GM12865 (cell line): ENCODE data around the gene CD300LB.

ENCODE experiments used
- DNase-seq: peaks from one replicate; pipeline ENCODE4 v3.0.0; 2010; ENCODE audit warnings: low read depth
- H3K4me3 ChIP-seq: 2 replicates; pipeline ENCODE4 v1.5.1; 2011; ENCODE audit warnings: mild to moderate bottlenecking, low read depth, low read length, control low read depth
- CTCF ChIP-seq: IDR thresholded peaks from 2 replicates; pipeline ENCODE4 v1.5.1; 2011; ENCODE audit warnings: low read length, control low read depth, low read depth, inconsistent platforms; ENCODE audit not compliant: insufficient read depth; ENCODE audit errors: missing control alignments

CD300LB gene

GRCh38 chr17:74474043-74474792 lies 57.1 kb downstream of the CD300LB start:
- H3K4me3 ChIP-seq, result no peak overlapping the region
- DNase-seq, result no peak
- TF ChIP-seq CTCF, result no peak

- TF ChIP-seq CTCF, result no peak
- DNase-seq, result no peak
- H3K4me3 ChIP-seq, result no peak overlapping the region
Measured at GRCh38 chr17:74473294-74473693, 58.0 kb downstream of the CD300LB start.

GRCh38 chr17:74472890-74473289 lies 58.4 kb downstream of the CD300LB start:
- H3K4me3 ChIP-seq, result no peak overlapping the region
- DNase-seq, result no peak

GRCh38 chr17:74471341-74471740 lies 59.9 kb downstream of the CD300LB start:
- TF ChIP-seq CTCF, result no peak
- no peak overlapping the region for H3K4me3 ChIP-seq
- DNase-seq, result no peak

More at GRCh38 chr17:74472890-74473289, 58.4 kb downstream of the CD300LB start:
- TF ChIP-seq CTCF, result no peak
